Activated CD4-positive, alpha-beta memory T cell treated with anti-CD3 and anti-CD28 coated beads, Interleukin-2, amount 10 ng/mL, durations not matched to agents 7 days and 5 days (primary cell): ENCODE results near the gene MAPKBP1. TPM values are rescaled to one million over a fixed set of nuclear protein-coding genes. Genes with fewer than 3 reads are reported as not detected.

Experiments
- CTCF ChIA-PET: fragments of 350-600 bp; sonication (Branson Sonifier 250); formaldehyde crosslinking; loops from one replicate; lab custom pipeline; 2021; ENCODE audit warnings: antibody characterized with exemption, inconsistent platforms; lab: Charles Lee
- POLR2A ChIA-PET: fragments of 350-600 bp; sonication (Branson Sonifier 250); formaldehyde crosslinking; loops from one replicate; lab custom pipeline; 2021; ENCODE audit warnings: antibody characterized with exemption; lab: Charles Lee
- DNase-seq: peaks from one replicate; pipeline ENCODE4 v3.0.0-alpha.2; 2020
- H3K27ac Mint-ChIP-seq: one replicate; pipeline ENCODE4 v1.8.0; 2021; ENCODE audit warnings: mild to moderate bottlenecking, mixed read lengths
- H3K27me3 Mint-ChIP-seq: one replicate; pipeline ENCODE4 v1.8.0; 2021; ENCODE audit warnings: mixed read lengths
- H3K36me3 Mint-ChIP-seq: one replicate; pipeline ENCODE4 v1.8.0; 2021; ENCODE audit warnings: low read depth, mixed read lengths
- H3K4me1 Mint-ChIP-seq: one replicate; pipeline ENCODE4 v1.8.0; 2021; ENCODE audit warnings: mixed read lengths
- H3K4me3 Mint-ChIP-seq: one replicate; pipeline ENCODE4 v1.8.0; 2021; ENCODE audit warnings: mild to moderate bottlenecking, mixed read lengths
- H3K9me3 Mint-ChIP-seq: one replicate; pipeline ENCODE4 v1.8.0; 2021; ENCODE audit warnings: mixed read lengths
- total RNA-seq, 2 experiments: library from RNA; stranded (reverse); gene quantifications; one replicate each; pipeline ENCODE4 v1.2.3, GENCODE V29; 2021

MAPKBP1 gene
- total RNA-seq, 2 experiments from 2014 or later: 28.9 to 31.6 TPM

DNA sequence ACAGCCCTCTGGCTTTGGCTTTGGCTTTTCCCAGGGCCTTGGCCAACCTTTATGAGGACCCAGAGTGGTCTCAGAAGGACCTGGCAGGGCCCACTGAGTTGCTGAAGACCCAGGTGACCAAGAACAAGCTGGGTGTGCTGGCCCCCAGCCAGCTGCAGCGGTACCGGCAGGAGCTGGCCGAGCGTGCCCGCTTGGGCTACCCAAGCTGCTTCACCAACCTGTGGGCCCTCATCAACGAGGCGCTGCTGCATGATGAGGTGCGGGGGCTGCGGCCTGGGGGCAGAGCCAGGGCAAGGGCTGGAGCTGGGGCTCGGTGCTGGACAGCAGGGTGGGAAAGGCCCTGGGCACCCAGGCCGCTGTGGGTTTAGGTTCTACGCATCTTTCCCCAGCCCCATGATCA lies 70.5 kb downstream of the MAPKBP1 start:
- H3K4me3 Mint-ChIP-seq: no peak overlapping the region

GRCh38 chr15:41847206-41847605 lies 72.9 kb downstream of the MAPKBP1 start:
- H3K4me1 Mint-ChIP-seq: no peaks in the 10 kb centered on the region
- H3K9me3 Mint-ChIP-seq: no peaks in the 10 kb centered on the region
- H3K4me3 Mint-ChIP-seq: no peak overlapping the region
- ChIA-PET POLR2A (no interaction called here), CTCF (no interaction called here)
- DNase-seq: no peak
- H3K27me3 Mint-ChIP-seq: no peaks in the 10 kb centered on the region
- peaks cover 15% of the 10 kb centered on the region for H3K36me3 Mint-ChIP-seq
- no peak overlapping the region for H3K27ac Mint-ChIP-seq

More for the DNA sequence above, 70.5 kb downstream of the MAPKBP1 start:
- H3K27me3 Mint-ChIP-seq: no peaks in the 10 kb centered on the region
- no peaks in the 10 kb centered on the region for H3K9me3 Mint-ChIP-seq
- ChIA-PET POLR2A (interaction anchor here (0.8 to 1.8 kb wide), 2 partner anchors 9 to 12 kb away, joined by 3 to 4 read pairs; no protein-coding TSS in a partner anchor), CTCF (no interaction called here)
- peaks cover 15% of the 10 kb centered on the region for H3K36me3 Mint-ChIP-seq
- H3K4me1 Mint-ChIP-seq: no peaks in the 10 kb centered on the region
- H3K27ac Mint-ChIP-seq: no peak overlapping the region
- DNase-seq: no peak

DNA sequence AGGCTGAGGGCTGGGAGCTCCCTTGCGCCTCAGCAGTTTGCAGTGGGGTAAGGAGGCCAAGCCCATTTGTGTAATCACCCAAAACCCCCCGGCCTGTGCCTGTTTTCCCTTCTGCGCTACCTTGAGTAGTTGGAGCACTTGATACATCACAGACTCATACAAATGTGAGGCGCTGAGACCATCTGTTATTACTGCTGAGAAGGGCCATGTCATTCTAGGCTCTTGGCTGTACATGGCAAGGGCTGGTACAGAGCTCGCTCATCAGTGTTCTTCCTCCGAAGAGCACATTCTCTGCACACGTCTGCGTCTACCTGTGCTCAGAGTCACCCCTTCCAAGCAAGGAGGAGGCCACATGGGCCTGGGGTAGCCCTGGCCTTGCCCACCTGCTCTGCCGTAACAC lies 73.7 kb downstream of the MAPKBP1 start:
- H3K9me3 Mint-ChIP-seq: no peaks in the 10 kb centered on the region
- no peak for DNase-seq
- H3K4me1 Mint-ChIP-seq: no peaks in the 10 kb centered on the region
- H3K27me3 Mint-ChIP-seq: no peaks in the 10 kb centered on the region
- POLR2A ChIA-PET: no interaction called here
- H3K36me3 Mint-ChIP-seq: peaks cover 15% of the 10 kb centered on the region
- no peak overlapping the region for H3K27ac Mint-ChIP-seq
- CTCF ChIA-PET: interaction anchor here (0.9 kb wide), 2 partner anchors 57 to 74 kb away, joined by 3 read pairs; partner anchors contain the start of gene MAPKBP1
- H3K4me3 Mint-ChIP-seq: no peak overlapping the region

GRCh38 chr15:41848631-41849030 lies 74.3 kb downstream of the MAPKBP1 start:
- Mint-ChIP-seq H3K4me1 (no peaks in the 10 kb centered on the region), H3K36me3 (peaks cover 15% of the 10 kb centered on the region), H3K27ac (no peak overlapping the region), H3K27me3 (no peaks in the 10 kb centered on the region), H3K4me3 (no peak overlapping the region), H3K9me3 (no peaks in the 10 kb centered on the region)
- DNase-seq: no peak
- ChIA-PET CTCF (interaction anchor here (0.9 kb wide), 1 partner anchor 56 kb away, joined by 3 read pairs; no protein-coding TSS in a partner anchor), POLR2A (no interaction called here)

GRCh38 chr15:41849204-41849603 lies 74.9 kb downstream of the MAPKBP1 start:
- no peak overlapping the region for H3K4me3 Mint-ChIP-seq
- ChIA-PET POLR2A (no interaction called here), CTCF (no interaction called here)
- no peak for DNase-seq
- H3K4me1 Mint-ChIP-seq: no peaks in the 10 kb centered on the region
- peaks cover 15% of the 10 kb centered on the region for H3K36me3 Mint-ChIP-seq
- H3K27ac Mint-ChIP-seq: no peak overlapping the region
- no peaks in the 10 kb centered on the region for H3K27me3 Mint-ChIP-seq
- no peaks in the 10 kb centered on the region for H3K9me3 Mint-ChIP-seq

DNA sequence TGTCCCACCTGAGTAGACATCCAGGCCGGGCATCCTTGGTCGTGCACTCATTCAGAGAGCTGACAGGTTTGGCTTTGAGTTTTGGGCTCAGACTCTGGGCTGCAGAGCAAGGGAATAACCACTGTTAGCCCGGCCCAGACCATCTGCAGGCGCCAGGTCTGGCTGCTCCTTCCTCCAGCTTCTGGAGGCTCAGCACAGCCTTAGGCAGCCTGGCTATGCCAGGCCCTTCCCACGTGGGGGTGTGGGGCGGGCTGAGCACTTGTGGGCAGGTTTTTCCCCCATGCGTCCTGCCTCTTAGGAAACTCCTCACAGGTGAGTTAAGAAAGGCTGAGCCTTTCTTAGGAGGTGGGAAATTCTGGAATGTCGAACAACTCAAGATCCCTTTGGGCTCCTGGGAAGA lies 75.6 kb downstream of the MAPKBP1 start:
- H3K27ac Mint-ChIP-seq: no peak overlapping the region
- CTCF ChIA-PET: no interaction called here
- H3K4me3 Mint-ChIP-seq: no peak overlapping the region

DNA sequence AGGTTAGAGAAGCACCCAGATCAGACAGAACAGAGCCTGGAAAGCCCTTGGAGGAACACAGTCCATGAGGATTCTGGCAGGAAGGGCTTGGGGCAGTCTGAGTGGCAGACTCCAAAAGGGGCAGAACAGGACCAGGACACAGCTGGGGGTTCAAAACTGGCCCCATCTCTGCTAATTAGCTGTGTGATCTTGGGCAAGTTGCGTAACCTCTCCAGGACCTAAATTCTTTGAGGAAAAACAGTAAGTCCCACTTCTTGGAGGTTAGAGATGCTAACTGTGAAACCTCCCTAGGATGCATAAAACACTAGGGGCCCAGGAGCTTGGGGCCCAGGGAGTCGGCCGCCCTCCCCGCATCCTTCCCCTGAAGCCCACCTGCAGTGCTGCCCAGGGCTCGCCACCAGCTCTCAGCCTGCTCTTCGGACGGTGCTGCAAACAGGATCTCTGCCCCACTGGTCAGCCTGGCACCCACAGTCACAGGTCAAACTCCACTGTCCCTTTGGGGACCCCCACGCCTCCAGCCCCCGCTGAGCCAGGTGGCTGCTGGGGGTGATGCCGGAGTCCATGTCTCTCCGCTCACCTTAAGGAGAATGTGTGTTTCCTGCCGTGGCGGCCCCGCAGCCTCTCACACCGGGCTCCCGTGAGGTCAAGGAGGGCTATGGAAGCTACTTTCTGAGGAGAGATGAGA lies 76.3 kb downstream of the MAPKBP1 start:
- DNase-seq: no peak
- no peak overlapping the region for H3K27ac Mint-ChIP-seq
- ChIA-PET CTCF (interaction anchor here (2.3 kb wide), 1 partner anchor 78 kb away, joined by 5 read pairs; no protein-coding TSS in a partner anchor), POLR2A (interaction anchor here (1.4 kb wide), 1 partner anchor 20 kb away, joined by 4 read pairs; no protein-coding TSS in a partner anchor)
- H3K4me1 Mint-ChIP-seq: no peaks in the 10 kb centered on the region
- H3K27me3 Mint-ChIP-seq: no peaks in the 10 kb centered on the region
- H3K9me3 Mint-ChIP-seq: no peaks in the 10 kb centered on the region
- H3K4me3 Mint-ChIP-seq: no peak overlapping the region
- H3K36me3 Mint-ChIP-seq: peaks cover 14% of the 10 kb centered on the region

More for the DNA sequence above, 75.6 kb downstream of the MAPKBP1 start:
- DNase-seq: no peak
- H3K36me3 Mint-ChIP-seq: peaks cover 15% of the 10 kb centered on the region
- no peaks in the 10 kb centered on the region for H3K27me3 Mint-ChIP-seq
- POLR2A ChIA-PET: interaction anchor here (1.4 kb wide), 1 partner anchor 20 kb away, joined by 4 read pairs; no protein-coding TSS in a partner anchor
- no peaks in the 10 kb centered on the region for H3K9me3 Mint-ChIP-seq
- H3K4me1 Mint-ChIP-seq: no peaks in the 10 kb centered on the region

DNA sequence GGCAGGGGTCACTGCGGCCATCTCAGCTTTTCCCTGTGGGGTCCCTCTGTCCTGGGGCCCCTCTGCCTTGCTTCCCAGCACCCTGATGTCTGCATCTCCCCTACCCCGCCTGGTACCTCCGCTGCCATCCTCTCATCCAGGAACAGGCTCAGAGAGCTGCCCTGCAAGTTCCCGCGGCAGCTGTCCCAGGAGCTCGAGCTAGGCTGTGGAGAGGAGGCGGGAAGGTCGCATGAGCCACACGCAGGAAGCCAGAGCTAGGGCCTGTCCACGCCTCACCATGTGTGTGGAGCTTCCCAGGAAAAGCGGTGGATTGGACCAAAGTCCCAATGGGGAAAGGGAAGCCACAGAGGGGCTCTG lies 76.9 kb downstream of the MAPKBP1 start:
- ChIA-PET POLR2A (interaction anchor here (1.0 to 1.4 kb wide), 2 partner anchors 12 to 19 kb away, joined by 3 to 4 read pairs; no protein-coding TSS in a partner anchor), CTCF (interaction anchor here (2.3 kb wide), 1 partner anchor 78 kb away, joined by 5 read pairs; no protein-coding TSS in a partner anchor)
- no peak for DNase-seq
- Mint-ChIP-seq H3K36me3 (peaks cover 13% of the 10 kb centered on the region), H3K4me3 (no peak overlapping the region), H3K27ac (no peak overlapping the region), H3K4me1 (no peaks in the 10 kb centered on the region), H3K27me3 (no peaks in the 10 kb centered on the region), H3K9me3 (no peaks in the 10 kb centered on the region)

GRCh38 chr15:41851755-41852370 lies 77.6 kb downstream of the MAPKBP1 start:
- no peak for DNase-seq
- Mint-ChIP-seq H3K9me3 (no peaks in the 10 kb centered on the region), H3K36me3 (peaks cover 11% of the 10 kb centered on the region), H3K4me3 (no peak overlapping the region), H3K27ac (no peak overlapping the region), H3K27me3 (no peaks in the 10 kb centered on the region), H3K4me1 (no peaks in the 10 kb centered on the region)
- POLR2A ChIA-PET: interaction anchor here (0.6 to 1.0 kb wide), 4 partner anchors 10 to 19 kb away, joined by 3 read pairs; no protein-coding TSS in a partner anchor
- CTCF ChIA-PET: interaction anchor here (0.6 to 2.3 kb wide), 3 partner anchors 48 to 386 kb away, joined by 3 to 5 read pairs (median 3); no protein-coding TSS in a partner anchor

DNA sequence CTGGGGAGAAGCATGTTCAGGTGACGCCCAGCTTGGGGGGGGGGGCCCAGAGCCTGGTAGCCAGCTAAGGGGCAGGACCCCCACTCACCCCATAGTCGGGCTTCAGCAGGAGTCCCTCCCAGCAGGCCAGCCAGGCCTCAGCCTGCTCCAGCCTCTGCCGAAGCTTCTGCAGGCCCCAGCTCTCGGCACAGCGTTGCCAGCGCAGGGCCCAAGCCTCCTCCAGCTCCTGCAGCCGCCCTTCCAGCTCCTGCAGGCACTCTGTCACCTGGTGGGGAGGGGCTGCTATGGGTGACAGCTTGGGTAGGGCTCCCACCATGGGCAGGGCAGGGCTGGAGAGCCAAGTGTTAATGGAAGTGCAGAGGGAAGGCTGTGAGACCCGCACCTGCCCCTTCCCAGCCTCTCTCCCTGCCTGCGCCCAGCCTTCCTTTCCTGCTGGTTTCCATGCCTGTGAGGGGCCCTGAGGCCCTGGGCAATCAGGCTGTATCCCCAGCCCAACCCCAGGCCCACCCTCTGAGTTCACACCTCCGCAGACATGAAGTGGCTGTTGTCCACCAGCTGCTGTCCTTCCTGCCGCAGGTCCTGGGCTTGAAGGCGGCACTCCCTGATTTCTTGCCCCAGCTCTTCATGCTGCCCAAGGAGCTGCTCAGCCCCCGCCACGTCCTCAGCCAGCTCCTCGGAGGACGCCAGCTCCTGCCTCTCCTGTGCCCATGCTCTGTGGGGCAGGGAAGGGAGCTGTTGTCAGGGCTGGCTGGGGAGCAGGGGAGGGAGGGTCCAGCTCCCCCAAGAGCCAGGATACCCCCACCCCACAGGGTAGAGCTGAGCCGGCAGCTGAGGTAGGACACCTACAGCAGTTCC lies 78.7 kb downstream of the MAPKBP1 start:
- POLR2A ChIA-PET: interaction anchor here (1.0 to 1.4 kb wide), 4 partner anchors 8 to 22 kb away, joined by 3 to 4 read pairs (median 3); no protein-coding TSS in a partner anchor
- Mint-ChIP-seq H3K27me3 (no peaks in the 10 kb centered on the region), H3K4me1 (no peaks in the 10 kb centered on the region), H3K36me3 (peaks cover 6% of the 10 kb centered on the region), H3K9me3 (no peaks in the 10 kb centered on the region), H3K4me3 (no peak overlapping the region), H3K27ac (no peak overlapping the region)
- no peak for DNase-seq
- CTCF ChIA-PET: interaction anchor here (0.6 to 2.3 kb wide), 3 partner anchors 80 to 387 kb away, joined by 3 to 5 read pairs (median 3); no protein-coding TSS in a partner anchor

DNA sequence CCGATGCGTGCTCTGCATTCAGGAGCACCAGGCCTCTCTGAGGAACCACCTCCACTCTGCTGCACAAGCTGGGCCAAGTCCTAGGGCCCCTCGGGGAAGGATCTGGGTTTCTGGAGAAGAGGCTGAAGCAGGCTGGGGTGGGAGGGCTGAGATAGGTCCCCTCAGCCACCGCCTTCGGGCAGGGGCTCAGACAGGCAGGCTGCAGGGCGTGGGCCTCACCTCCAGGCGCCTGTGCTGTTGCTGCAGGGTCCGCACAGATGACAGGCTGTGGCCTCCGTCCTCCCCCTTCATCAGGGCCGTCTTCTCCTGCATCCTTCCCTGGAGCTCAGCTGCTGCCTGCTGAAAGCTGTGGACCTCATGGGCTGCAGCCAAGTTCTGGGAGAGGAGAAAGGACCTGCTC lies 79.5 kb downstream of the MAPKBP1 start:
- ChIA-PET POLR2A (interaction anchor here (1.0 to 1.4 kb wide), 4 partner anchors 9 to 22 kb away, joined by 3 to 4 read pairs (median 3); no protein-coding TSS in a partner anchor), CTCF (interaction anchor here (0.6 to 1.5 kb wide), 2 partner anchors 51 to 291 kb away, joined by 3 to 5 read pairs; no protein-coding TSS in a partner anchor)
- H3K36me3 Mint-ChIP-seq: no peaks in the 10 kb centered on the region
- H3K4me3 Mint-ChIP-seq: no peak overlapping the region
- no peak overlapping the region for H3K27ac Mint-ChIP-seq
- H3K27me3 Mint-ChIP-seq: no peaks in the 10 kb centered on the region
- H3K9me3 Mint-ChIP-seq: no peaks in the 10 kb centered on the region
- no peaks in the 10 kb centered on the region for H3K4me1 Mint-ChIP-seq
- DNase-seq: no peak

- Mint-ChIP-seq H3K4me3 (no peak overlapping the region), H3K27me3 (no peaks in the 10 kb centered on the region), H3K36me3 (no peaks in the 10 kb centered on the region), H3K27ac (no peak overlapping the region), H3K4me1 (no peaks in the 10 kb centered on the region), H3K9me3 (no peaks in the 10 kb centered on the region)
- DNase-seq: no peak
- CTCF ChIA-PET: interaction anchor here (1.5 kb wide), 1 partner anchor 50 kb away, joined by 5 read pairs; no protein-coding TSS in a partner anchor
- POLR2A ChIA-PET: no interaction called here
These were observed 80.2 kb downstream of the MAPKBP1 start for GRCh38 chr15:41854443-41854842.
